Thyroid gland (tissue), 4 donors: ENCODE results near the gene MTCH2. TPM values are rescaled to one million over a fixed set of nuclear protein-coding genes. Genes with fewer than 3 reads are reported as not detected.

Experiments used
- DNase-seq, 2 donors: peaks; one replicate each; pipeline ENCODE4 v3.0.0-alpha.2; 2019
- H3K27ac ChIP-seq, 3 donors: fragments of 200-600 bp; sonication (generic); 1 replicate in 2 of 3; 2 replicates in 1 of 3; pipeline ENCODE4 v1.5.1; 2016 to 2019; ENCODE audit warnings: mild to moderate bottlenecking in 1 of 3, moderate library complexity in 1 of 3
- H3K27me3 ChIP-seq: fragments of 200-600 bp; sonication (generic); one replicate; pipeline ENCODE4 v1.5.1; 2019
- H3K36me3 ChIP-seq, 2 donors: fragments of 200-600 bp; sonication (generic); one replicate each; pipeline ENCODE4 v1.5.1; 2016 to 2019
- H3K4me1 ChIP-seq, 2 donors: fragments of 200-600 bp; sonication (generic); one replicate each; pipeline ENCODE4 v1.5.1; 2017 to 2019
- H3K4me3 ChIP-seq, 3 donors: fragments of 200-600 bp; sonication (generic); replicated peaks in 1 of 3; 1 replicate in 2 of 3; 2 replicates in 1 of 3; pipeline ENCODE4 v1.5.1; 2016; ENCODE audit warnings: mild to moderate bottlenecking in 1 of 3
- H3K9me3 ChIP-seq: fragments of 200-600 bp; sonication (generic); one replicate; pipeline ENCODE4 v1.5.1; 2017
- CTCF ChIP-seq, 6 experiments: fragments of 200-600 bp in 3 of 6; fragments of 450-650 bp in 3 of 6; sonication (generic) in 3 of 6; IDR thresholded peaks; one replicate each; pipeline ENCODE4 v1.5.1; 2016 to 2019; ENCODE audit warnings: antibody characterized with exemption in 6 of 6, mild to moderate bottlenecking in 2 of 6, inconsistent platforms in 1 of 6, moderate library complexity in 1 of 6
- POLR2A ChIP-seq, 2 donors: fragments of 450-650 bp; IDR thresholded peaks; one replicate each; pipeline ENCODE4 v1.6.1; 2017; ENCODE audit warnings: antibody characterized with exemption in 2 of 2, mild to moderate bottlenecking in 2 of 2, moderate library complexity in 1 of 2
- WGBS, 2 donors: methylation state at CpG; one replicate each; pipeline ENCODE4 v1.1.5; 2017; 5-methylcytosine and 5-hydroxymethylcytosine counted together
- intact Hi-C: fragments of 100-400 bp; cut with DNase I; formaldehyde crosslinking; loops from one replicate; pipeline ENCODE4 v1.15.1; 2023
- total RNA-seq, 4 donors: library from RNA; depleted of rRNA; stranded (reverse); fragments of >200 nt; gene quantifications; one replicate each; pipeline ENCODE4 v1.2.3, GENCODE V29; 2016

MTCH2 gene
- total RNA-seq, 4 donors from 2014 or later: 70.3 to 126 (median 82.2) TPM

GRCh38 chr11:47589118-47589517 is 53.2 kb downstream of the MTCH2 start:
- Histone ChIP-seq H3K27ac (no peak overlapping the region), H3K4me3 (no peak overlapping the region), H3K36me3 (peaks cover 4 to 9% of the 10 kb centered on the region in 2 donors), H3K9me3 (no peaks in the 10 kb centered on the region), H3K27me3 (peaks cover 5% of the 10 kb centered on the region), H3K4me1 (peaks cover 5 to 6% of the 10 kb centered on the region in 2 donors)
- WGBS, 2 donors: 90 to 92% methylated on average over 11 of the region's 11 CpGs
- DNase-seq: no peak
- intact Hi-C loops: no loop called here
- TF ChIP-seq CTCF (IDR thresholded peaks at IDR 0.05) (no peak), POLR2A (IDR thresholded peaks at IDR 0.05) (no peak)

- H3K4me1 ChIP-seq: no peaks in the 10 kb centered on the region
- no peak for TF ChIP-seq CTCF (IDR thresholded peaks at IDR 0.05)
- TF ChIP-seq POLR2A (IDR thresholded peaks at IDR 0.05): no peak
- H3K36me3 ChIP-seq: peaks cover 17 to 21% of the 10 kb centered on the region in 2 donors
- intact Hi-C loops: no loop called here
- peak in 1 of 2 donors; percentile 15 for DNase-seq
- H3K27me3 ChIP-seq: peaks cover 5% of the 10 kb centered on the region
- no peak overlapping the region for H3K4me3 ChIP-seq
- no peaks in the 10 kb centered on the region for H3K9me3 ChIP-seq
- 81 to 95% methylated on average over 5 to 13 of the region's 14 CpGs for WGBS, 2 donors
- no peak overlapping the region for H3K27ac ChIP-seq
Measured at GRCh38 chr11:47587723-47588326, 54.5 kb downstream of the MTCH2 start.

GRCh38 chr11:47587039-47587716 is 55.2 kb downstream of the MTCH2 start:
- 68 to 71% methylated on average over 6 of the region's 6 CpGs for WGBS, 2 donors
- DNase-seq: no peak
- H3K36me3 ChIP-seq: peaks cover 23 to 28% of the 10 kb centered on the region in 2 donors
- no peaks in the 10 kb centered on the region for H3K9me3 ChIP-seq
- no peak overlapping the region for H3K27ac ChIP-seq
- no peak overlapping the region for H3K4me3 ChIP-seq
- peaks cover 5% of the 10 kb centered on the region for H3K27me3 ChIP-seq
- TF ChIP-seq CTCF (IDR thresholded peaks at IDR 0.05): no peak
- TF ChIP-seq POLR2A (IDR thresholded peaks at IDR 0.05): no peak
- intact Hi-C loops: no loop called here
- no peaks in the 10 kb centered on the region for H3K4me1 ChIP-seq

GRCh38 chr11:47586098-47586855 is 56.1 kb downstream of the MTCH2 start, which contains the start of gene FAM180B:
TSS of gene FAM180B (plus strand) at chr11:47586678. CDS start at chr11:47586769, 91 bp downstream.
- Histone ChIP-seq H3K4me1 (no peaks in the 10 kb centered on the region), H3K27ac (no peak within 1 kb of the TSS), H3K36me3 (peaks cover 32 to 37% of the 10 kb centered on the region in 2 donors)

GRCh38 chr11:47583844-47584243 is 58.5 kb downstream of the MTCH2 start:
- 90 to 95% methylated on average over 5 of the region's 5 CpGs for WGBS, 2 donors
- no peak for DNase-seq
- H3K9me3 ChIP-seq: no peaks in the 10 kb centered on the region
- TF ChIP-seq POLR2A (IDR thresholded peaks at IDR 0.05): no peak
- TF ChIP-seq CTCF (IDR thresholded peaks at IDR 0.05): no peak
- H3K4me1 ChIP-seq: peaks cover 4 to 11% of the 10 kb centered on the region in 2 donors
- intact Hi-C loops: no loop called here
- no peaks in the 10 kb centered on the region for H3K27me3 ChIP-seq
- H3K27ac ChIP-seq: no peak overlapping the region
- no peak overlapping the region for H3K4me3 ChIP-seq
- peaks cover 34 to 40% of the 10 kb centered on the region in 2 donors for H3K36me3 ChIP-seq

More at GRCh38 chr11:47586098-47586855, 56.1 kb downstream of the MTCH2 start, which contains the start of gene FAM180B:
- no peak for TF ChIP-seq POLR2A (IDR thresholded peaks at IDR 0.05)
- intact Hi-C loops: no loop called here
- WGBS, 2 donors: 60 to 73% methylated on average over 10 to 11 of the region's 12 CpGs
- peaks cover 5% of the 10 kb centered on the region for H3K27me3 ChIP-seq
- H3K9me3 ChIP-seq: no peaks in the 10 kb centered on the region
- H3K4me3 ChIP-seq: no peak within 1 kb of the TSS
- DNase-seq: peak in 1 of 2 donors; percentile 32
